HG03159 (cell line): Measurements from ENCODE around the gene VSIG10L.

Source experiments
- ATAC-seq: cut with Tn5 transposase; IDR thresholded peaks from one replicate; pipeline ENCODE4 v1.9.1; 2021; ENCODE audit warnings: mild to moderate bottlenecking, moderate library complexity; ENCODE audit not compliant: unreplicated experiment

VSIG10L gene

GRCh38 chr19:51339313-51339686 is 2.6 kb downstream of the VSIG10L start:
- ATAC-seq: no peak

- peak; percentile 60 for ATAC-seq
These were observed 3.2 kb downstream of the VSIG10L start for GRCh38 chr19:51338563-51339312.

- no peak for ATAC-seq
These were observed 3.9 kb downstream of the VSIG10L start for GRCh38 chr19:51337861-51338562.

GRCh38 chr19:51337141-51337860 is 4.6 kb downstream of the VSIG10L start:
- no peak for ATAC-seq

GRCh38 chr19:51333836-51334460 is 8.0 kb downstream of the VSIG10L start:
- no peak for ATAC-seq

- ATAC-seq: no peak
These were observed 10.2 kb downstream of the VSIG10L start for GRCh38 chr19:51331716-51332115.

- no peak for ATAC-seq
These were observed 10.7 kb downstream of the VSIG10L start for GRCh38 chr19:51331193-51331592.

GRCh38 chr19:51330366-51330765 is 11.6 kb downstream of the VSIG10L start:
- ATAC-seq: no peak

- no peak for ATAC-seq
These were observed 12.5 kb downstream of the VSIG10L start for GRCh38 chr19:51329411-51329810.

- ATAC-seq: no peak
These were observed 14.6 kb downstream of the VSIG10L start for GRCh38 chr19:51327066-51328001.

- no peak for ATAC-seq
These were observed 15.5 kb downstream of the VSIG10L start for GRCh38 chr19:51326216-51327065.

GRCh38 chr19:51325161-51325976 is 16.6 kb downstream of the VSIG10L start:
- ATAC-seq: no peak

- ATAC-seq: no peak
These were observed 17.8 kb downstream of the VSIG10L start for GRCh38 chr19:51324167-51324481.

GRCh38 chr19:51323481-51324166 is 18.3 kb downstream of the VSIG10L start:
- no peak for ATAC-seq

- no peak for ATAC-seq
These were observed 20.1 kb downstream of the VSIG10L start for GRCh38 chr19:51321799-51322198.

GRCh38 chr19:51320280-51320657 is 21.7 kb downstream of the VSIG10L start:
- ATAC-seq: no peak

GRCh38 chr19:51319649-51320279 is 22.2 kb downstream of the VSIG10L start:
- ATAC-seq: no peak
